ENCODE data around the gene MT1G.

- TF ChIP-seq CTCF (conservative IDR thresholded peaks at IDR 0.05; ENCODE audit: low read length): no peak
- TF ChIP-seq EZH2phosphoT487 (IDR thresholded peaks at IDR 0.05; ENCODE audit: borderline replicate concordance): no peak
Observed at GRCh38 chr16:56636616-56637413, 31.1 kb downstream of the MT1G start.

Measured in Loucy (cell line).